HL-60 (cell line): ENCODE data around the gene TMEM80.
A peak's percentile ranks its signal among the peaks of the same experiment; 100 is the strongest.
"Not testable (repeated sequence)": the region's sequence is repeated elsewhere in the genome, so short reads cannot be mapped to it uniquely, and the experiment has no call there.

Experiments used
- DNase-seq, 2 experiments: peaks; one replicate each; pipeline ENCODE4 v3.0.0-alpha.2; 2010 to 2020; ENCODE audit warnings: low read depth in 1 of 2, low spot score in 1 of 2
- H3K27ac ChIP-seq: fragments of 250-450 bp; sonication (Bioruptor Pico); replicated peaks from 2 replicates; pipeline ENCODE4 v1.5.1; 2020; ENCODE audit warnings: mild to moderate bottlenecking, moderate library complexity
- H3K27me3 ChIP-seq: fragments of 250-450 bp; sonication (Bioruptor Pico); 2 replicates; pipeline ENCODE4 v1.5.1; 2021; ENCODE audit warnings: mild to moderate bottlenecking, moderate library complexity; ENCODE audit not compliant: insufficient read depth, poor library complexity, severe bottlenecking
- H3K4me3 ChIP-seq: replicated peaks from 2 replicates; pipeline ENCODE4 v1.5.1; 2011; ENCODE audit warnings: mild to moderate bottlenecking, control low read depth, low read length; ENCODE audit not compliant: insufficient read depth
- CTCF ChIP-seq: IDR thresholded peaks from one replicate; pipeline ENCODE4 v1.5.1; 2011; ENCODE audit warnings: low read length, control low read depth, inconsistent platforms; ENCODE audit not compliant: insufficient read depth
- GABPA ChIP-seq: IDR thresholded peaks from 2 replicates; pipeline ENCODE4 v1.6.1; 2012; ENCODE audit warnings: low read depth
- POLR2AphosphoS5 ChIP-seq: IDR thresholded peaks from 2 replicates; pipeline ENCODE4 v1.6.1; 2012; ENCODE audit warnings: low read depth
- SPI1 ChIP-seq: IDR thresholded peaks from 2 replicates; pipeline ENCODE4 v1.6.1; 2012; ENCODE audit warnings: low read depth, mild to moderate bottlenecking, borderline replicate concordance
- TF ChIP-seq, protein P1 (sequence below): IDR thresholded peaks from 2 replicates; pipeline ENCODE4 v1.6.1; 2012; ENCODE audit warnings: low read depth; ENCODE audit not compliant: insufficient replicate concordance

The TMEM80 gene

DNA sequence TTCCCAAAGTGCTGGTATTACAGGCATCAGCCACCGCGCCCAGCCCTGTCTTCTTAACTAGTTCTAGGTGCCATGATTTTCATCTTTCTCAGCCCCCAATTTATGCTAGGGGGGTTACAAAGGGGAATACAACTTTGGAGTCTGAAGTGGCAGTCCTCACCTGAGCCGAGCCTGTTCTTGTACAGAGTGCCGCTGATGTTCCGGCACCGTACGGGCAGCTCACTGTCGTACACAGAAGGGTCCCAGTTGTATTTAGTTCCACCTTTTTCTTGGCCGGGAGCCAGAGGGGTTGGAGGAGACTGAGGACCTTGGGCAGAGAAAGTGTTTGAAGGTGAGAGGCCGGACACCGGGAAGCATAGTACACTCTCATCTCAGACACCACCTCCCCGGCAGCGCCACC, 7.9 kb upstream of the TMEM80 start:
- H3K4me3 ChIP-seq = no peak overlapping the region
- TF ChIP-seq SPI1 (no peak), GABPA (no peak), POLR2AphosphoS5 (no peak), CTCF (no peak)
- TF ChIP-seq, protein P1, sequence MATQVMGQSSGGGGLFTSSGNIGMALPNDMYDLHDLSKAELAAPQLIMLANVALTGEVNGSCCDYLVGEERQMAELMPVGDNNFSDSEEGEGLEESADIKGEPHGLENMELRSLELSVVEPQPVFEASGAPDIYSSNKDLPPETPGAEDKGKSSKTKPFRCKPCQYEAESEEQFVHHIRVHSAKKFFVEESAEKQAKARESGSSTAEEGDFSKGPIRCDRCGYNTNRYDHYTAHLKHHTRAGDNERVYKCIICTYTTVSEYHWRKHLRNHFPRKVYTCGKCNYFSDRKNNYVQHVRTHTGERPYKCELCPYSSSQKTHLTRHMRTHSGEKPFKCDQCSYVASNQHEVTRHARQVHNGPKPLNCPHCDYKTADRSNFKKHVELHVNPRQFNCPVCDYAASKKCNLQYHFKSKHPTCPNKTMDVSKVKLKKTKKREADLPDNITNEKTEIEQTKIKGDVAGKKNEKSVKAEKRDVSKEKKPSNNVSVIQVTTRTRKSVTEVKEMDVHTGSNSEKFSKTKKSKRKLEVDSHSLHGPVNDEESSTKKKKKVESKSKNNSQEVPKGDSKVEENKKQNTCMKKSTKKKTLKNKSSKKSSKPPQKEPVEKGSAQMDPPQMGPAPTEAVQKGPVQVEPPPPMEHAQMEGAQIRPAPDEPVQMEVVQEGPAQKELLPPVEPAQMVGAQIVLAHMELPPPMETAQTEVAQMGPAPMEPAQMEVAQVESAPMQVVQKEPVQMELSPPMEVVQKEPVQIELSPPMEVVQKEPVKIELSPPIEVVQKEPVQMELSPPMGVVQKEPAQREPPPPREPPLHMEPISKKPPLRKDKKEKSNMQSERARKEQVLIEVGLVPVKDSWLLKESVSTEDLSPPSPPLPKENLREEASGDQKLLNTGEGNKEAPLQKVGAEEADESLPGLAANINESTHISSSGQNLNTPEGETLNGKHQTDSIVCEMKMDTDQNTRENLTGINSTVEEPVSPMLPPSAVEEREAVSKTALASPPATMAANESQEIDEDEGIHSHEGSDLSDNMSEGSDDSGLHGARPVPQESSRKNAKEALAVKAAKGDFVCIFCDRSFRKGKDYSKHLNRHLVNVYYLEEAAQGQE = no peak
- no peaks in the 10 kb centered on the region for H3K27me3 ChIP-seq
- H3K27ac ChIP-seq = no peak overlapping the region
- no peak for DNase-seq

DNA sequence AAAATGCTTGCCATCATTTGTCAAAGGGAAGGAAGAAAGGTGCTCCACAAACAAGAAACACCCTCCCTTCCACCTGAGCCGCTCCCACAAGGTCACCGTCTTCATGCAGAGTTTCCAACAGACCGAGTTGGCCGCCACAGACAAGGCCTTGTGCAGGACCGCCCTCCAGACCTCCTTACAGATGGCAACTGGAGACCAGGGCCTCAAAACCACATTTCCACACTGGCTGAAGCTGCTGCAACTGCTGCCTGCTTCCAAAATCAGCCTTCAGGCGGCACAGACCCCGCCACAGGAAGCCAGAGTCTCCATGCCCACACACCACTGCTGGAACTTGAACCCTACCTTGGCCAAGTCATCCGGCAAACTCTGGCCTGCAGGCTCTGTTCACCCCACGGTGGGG, 6.9 kb upstream of the TMEM80 start:
- Histone ChIP-seq H3K27me3 (no peaks in the 10 kb centered on the region), H3K27ac (peak overlapping the region; percentile 49), H3K4me3 (no peak overlapping the region)
- peak in 1 of 2 experiments; percentile 75 for DNase-seq
- no peak for TF ChIP-seq CTCF
- no peak for TF ChIP-seq SPI1
- TF ChIP-seq, protein P1 = no peak
- TF ChIP-seq GABPA = no peak
- TF ChIP-seq POLR2AphosphoS5 = no peak; the same call in 1 of the 2 replicates

DNA sequence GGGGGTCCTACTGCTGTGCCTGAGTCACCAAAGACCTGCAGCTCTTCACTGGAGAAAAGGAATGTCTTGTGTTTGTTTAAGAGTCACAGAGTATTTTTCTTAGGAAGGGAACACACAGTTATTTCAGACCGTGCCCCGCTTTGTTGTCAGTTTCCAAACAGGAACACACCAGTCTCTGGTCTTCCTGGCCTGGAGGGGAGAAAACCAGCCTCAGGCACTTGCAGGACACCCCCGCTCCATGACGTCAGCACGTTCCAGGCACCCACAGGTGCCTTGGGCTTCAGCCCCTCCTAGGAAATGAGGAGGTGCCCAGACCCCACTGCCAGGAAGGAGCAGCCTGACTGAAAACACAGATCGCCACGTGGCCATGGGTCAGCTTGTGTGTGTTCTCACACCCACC, 6.0 kb upstream of the TMEM80 start:
- no peaks in the 10 kb centered on the region for H3K27me3 ChIP-seq
- no peak overlapping the region for H3K4me3 ChIP-seq
- TF ChIP-seq POLR2AphosphoS5 (no peak), GABPA (no peak), SPI1 (no peak), CTCF (no peak)
- TF ChIP-seq, protein P1 = no peak
- DNase-seq = no peak
- H3K27ac ChIP-seq = peak overlapping the region; percentile 51

DNA sequence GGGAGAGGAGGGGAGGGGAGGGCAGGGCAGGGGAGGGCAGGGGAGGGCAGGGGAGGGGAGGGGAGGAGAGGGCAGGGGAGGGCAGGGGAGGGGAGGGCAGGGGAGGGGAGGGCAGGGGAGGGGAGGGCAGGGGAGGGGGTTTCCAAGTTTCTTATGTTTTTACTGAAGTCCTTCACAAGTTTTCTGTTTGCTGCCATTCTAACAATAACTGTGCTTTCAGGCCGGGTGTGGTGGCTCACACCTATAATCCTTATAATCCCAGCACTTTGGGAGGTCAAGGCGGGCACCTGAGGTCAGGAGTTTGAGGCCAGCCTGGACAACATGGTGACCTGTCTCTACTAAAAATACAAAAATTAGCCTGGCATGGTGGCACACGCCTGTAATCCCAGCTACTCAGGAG, 5.4 kb upstream of the TMEM80 start:
- H3K4me3 ChIP-seq, DNase-seq, H3K27ac ChIP-seq, H3K27me3 ChIP-seq: not testable (repeated sequence)
